Measurements from ENCODE around the gene GBP7.
A peak's percentile ranks its signal among the peaks of the same experiment; 100 is the strongest.

The GBP7 gene

DNA sequence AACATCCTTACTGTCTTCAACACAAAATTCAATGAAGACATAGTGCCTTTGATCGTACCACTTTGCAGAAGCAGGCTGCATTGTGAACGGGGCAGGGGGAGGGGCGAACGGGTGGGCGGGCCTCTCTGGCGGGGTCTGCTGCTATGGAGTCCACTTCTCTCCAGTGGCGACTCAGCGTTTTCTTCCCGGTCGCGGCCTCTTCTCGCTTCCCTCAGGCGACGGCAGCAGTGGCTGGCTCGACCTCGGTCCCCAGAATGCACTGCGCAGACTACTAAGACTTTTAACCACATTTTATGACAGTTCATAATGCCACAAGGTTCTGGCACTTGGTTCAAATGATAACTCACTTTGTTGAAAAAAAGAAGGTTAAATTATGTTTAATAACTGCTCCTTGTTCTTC lies 71.1 kb downstream of the GBP7 start:
- DNase-seq, result no peak

- DNase-seq, result no peak
Observed at GRCh38 chr1:89104147-89104546, 71.7 kb downstream of the GBP7 start.

- DNase-seq, result no peak
Observed at GRCh38 chr1:89102021-89102420, 73.8 kb downstream of the GBP7 start.

GRCh38 chr1:89100412-89100811 lies 75.4 kb downstream of the GBP7 start:
- DNase-seq, result no peak

GRCh38 chr1:89098857-89099256 lies 76.9 kb downstream of the GBP7 start:
- DNase-seq, result no peak

- no peak for DNase-seq
Observed at GRCh38 chr1:89095737-89096136, 80.1 kb downstream of the GBP7 start.

DNA sequence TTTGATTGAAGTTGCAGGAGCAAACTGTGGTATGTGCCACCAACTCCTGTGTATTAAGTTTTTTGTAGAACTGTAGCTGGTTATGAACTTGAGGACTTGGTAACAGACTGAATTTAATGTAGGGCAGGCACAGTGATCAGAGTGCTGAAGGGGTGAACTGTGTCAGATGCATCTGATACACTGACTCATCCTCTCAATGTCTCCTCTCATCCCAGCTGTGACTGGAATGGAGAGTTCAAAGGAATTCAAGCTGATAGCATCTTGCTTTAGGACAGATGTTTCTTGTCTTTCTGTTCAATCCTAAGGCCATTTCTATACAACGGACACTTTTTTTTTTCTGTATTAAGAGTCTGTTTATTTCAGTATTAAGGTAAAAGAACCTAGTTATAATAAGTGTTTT lies 85.8 kb downstream of the GBP7 start:
- no peak for DNase-seq

DNA sequence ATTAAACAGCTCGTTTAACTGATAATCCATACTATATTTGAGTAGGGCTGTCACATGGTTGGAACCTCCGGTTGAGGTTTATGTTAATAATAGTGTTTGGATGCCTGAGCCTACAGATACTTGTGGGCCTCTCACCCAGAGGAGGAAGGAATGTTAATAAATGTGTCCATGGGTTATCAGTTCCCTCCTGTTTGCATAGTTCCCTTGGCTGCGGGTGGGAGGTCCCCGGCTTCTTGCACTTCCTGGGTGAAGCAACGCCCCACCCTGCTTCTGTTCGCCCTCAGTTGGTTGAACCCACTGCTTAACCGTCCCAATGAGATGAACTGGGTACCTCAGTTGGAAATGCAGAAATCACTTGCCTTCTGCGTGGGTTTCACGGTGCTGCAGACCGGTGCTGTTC lies 87.2 kb downstream of the GBP7 start:
- no peak for DNase-seq

- DNase-seq, result no peak
Observed at GRCh38 chr1:89087241-89087640, 88.6 kb downstream of the GBP7 start.

- peak; percentile 46 for DNase-seq
Observed at GRCh38 chr1:89085781-89086180, 90.0 kb downstream of the GBP7 start.
